H1 (cell line): ENCODE data around the gene STEAP3. TPM values are rescaled to one million over a fixed set of nuclear protein-coding genes. Genes with fewer than 3 reads are reported as not detected.

Experiments used
- CTCF ChIA-PET: fragments of 300-600 bp; sonication (Branson Sonifier 250); formaldehyde crosslinking; loops from one replicate; lab custom pipeline; 2021; ENCODE audit not compliant: partially characterized antibody; lab: Charles Lee
- POLR2A ChIA-PET: fragments of 300-600 bp; sonication (Branson Sonifier 250); formaldehyde crosslinking; loops from one replicate; lab custom pipeline; 2021; ENCODE audit warnings: inconsistent platforms; ENCODE audit not compliant: partially characterized antibody; lab: Charles Lee
- DNase-seq, 2 experiments: peaks; one replicate each; pipeline versions ENCODE4 v3.0.0 to v3.0.0-alpha.2; 2010 to 2022; ENCODE audit warnings: low spot score in 2 of 2, low read depth in 1 of 2, mixed read lengths in 1 of 2
- FAIRE-seq: peaks from 2 replicates; lab custom pipeline; 2011; peaks lifted over from hg19 to GRCh38; lab: Jason Lieb, UNC
- H2AFZ ChIP-seq: 2 replicates; pipeline ENCODE4 v1.8.1; 2012; ENCODE audit warnings: low read length, inconsistent platforms
- H2AK5ac ChIP-seq: 2 replicates; pipeline ENCODE4 v1.6.1; 2013; ENCODE audit warnings: low read depth, low read length
- H2BK120ac ChIP-seq: replicated peaks from 2 replicates; pipeline ENCODE3; 2013; ENCODE audit warnings: low read depth, low read length, inconsistent platforms
- H2BK12ac ChIP-seq: 2 replicates; pipeline ENCODE4 v1.6.1; 2013; ENCODE audit warnings: low read depth, low read length
- H2BK15ac ChIP-seq: 2 replicates; pipeline ENCODE4 v1.6.1; 2013; ENCODE audit warnings: low read length
- H2BK20ac ChIP-seq: 2 replicates; pipeline ENCODE4 v1.6.1; 2013; ENCODE audit warnings: low read length
- H2BK5ac ChIP-seq: 2 replicates; pipeline ENCODE4 v1.6.1; 2013; ENCODE audit warnings: low read depth, low read length
- H3K14ac ChIP-seq: 2 replicates; pipeline ENCODE4 v1.6.1; 2013; ENCODE audit warnings: inconsistent platforms; ENCODE audit not compliant: insufficient read length
- H3K18ac ChIP-seq: 2 replicates; pipeline ENCODE4 v1.6.1; 2013; ENCODE audit warnings: low read length; ENCODE audit errors: extremely low read depth
- H3K23ac ChIP-seq: 2 replicates; pipeline ENCODE4 v1.6.1; 2013; ENCODE audit warnings: inconsistent platforms; ENCODE audit not compliant: insufficient read length
- H3K23me2 ChIP-seq: 2 replicates; pipeline ENCODE4 v1.6.1; 2013; ENCODE audit warnings: low read depth, low read length
- H3K27ac ChIP-seq: 2 replicates; pipeline ENCODE4 v1.6.1; 2011; ENCODE audit warnings: low read depth, low read length, inconsistent platforms
- H3K27me3 ChIP-seq, 4 experiments: replicated peaks in 1 of 4; 1 replicate in 1 of 4; 2 replicates in 3 of 4; pipeline versions ENCODE4 v1.6.1 to v1.8.1; 2011 to 2013; ENCODE audit warnings: low read length in 3 of 4, mild to moderate bottlenecking in 3 of 4, inconsistent platforms in 2 of 4, mixed read lengths in 2 of 4, moderate library complexity in 1 of 4; ENCODE audit not compliant: control insufficient read depth in 3 of 4, insufficient read depth in 3 of 4; ENCODE audit errors: extremely low read depth in 1 of 4
- H3K36me3 ChIP-seq, 4 experiments: 2 replicates each; pipeline versions ENCODE4 v1.6.1 to v1.8.1; 2011 to 2013; ENCODE audit warnings: mild to moderate bottlenecking in 4 of 4, low read length in 3 of 4, moderate library complexity in 2 of 4, control low read depth in 1 of 4, inconsistent platforms in 1 of 4; ENCODE audit not compliant: insufficient read depth in 4 of 4, control insufficient read depth in 2 of 4
- H3K4ac ChIP-seq: replicated peaks from 2 replicates; pipeline ENCODE3; 2013; ENCODE audit warnings: low read length, low read depth, mixed read lengths, inconsistent platforms; ENCODE audit not compliant: insufficient read length
- H3K4me1 ChIP-seq, 4 experiments: replicated peaks in 1 of 4; 1 replicate in 1 of 4; 2 replicates in 3 of 4; pipeline versions ENCODE4 v1.6.1 to v1.8.1; 2011 to 2013; ENCODE audit warnings: low read length in 3 of 4, inconsistent platforms in 2 of 4, mixed read lengths in 1 of 4; ENCODE audit not compliant: insufficient read depth in 4 of 4, control insufficient read depth in 3 of 4
- H3K4me2 ChIP-seq, 2 experiments: 2 replicates each; pipeline versions ENCODE4 v1.6.1 to v1.8.1; 2011 to 2013; ENCODE audit warnings: low read depth in 2 of 2, low read length in 2 of 2, control low read depth in 1 of 2, inconsistent platforms in 1 of 2, mild to moderate bottlenecking in 1 of 2; ENCODE audit not compliant: insufficient read depth in 1 of 2
- H3K4me3 ChIP-seq, 4 experiments: fragments of 200-600, 300-600 bp in 1 of 4; sonication (generic), shearing (Covaris generic), sonication (Bioruptor Twin) in 1 of 4; 2 replicates each; pipeline versions ENCODE4 v1.5.1 to v1.8.1; 2011 to 2016; ENCODE audit warnings: low read length in 4 of 4, low read depth in 3 of 4, control low read depth in 2 of 4, inconsistent platforms in 2 of 4, mild to moderate bottlenecking in 2 of 4, mixed read lengths in 1 of 4, moderate library complexity in 1 of 4; ENCODE audit not compliant: insufficient read depth in 2 of 4; ENCODE audit errors: extremely low read depth in 1 of 4
- H3K56ac ChIP-seq: replicated peaks from 2 replicates; pipeline ENCODE3; 2013; ENCODE audit warnings: low read depth, mild to moderate bottlenecking, mixed read lengths, low read length, inconsistent platforms; ENCODE audit not compliant: insufficient read length
- H3K79me1 ChIP-seq: 2 replicates; pipeline ENCODE4 v1.6.1; 2013; ENCODE audit warnings: low read depth, low read length, control low read depth
- H3K79me2 ChIP-seq, 2 experiments: 2 replicates each; pipeline versions ENCODE4 v1.6.1 to v1.8.1; 2012 to 2013; ENCODE audit warnings: low read length in 2 of 2, mild to moderate bottlenecking in 2 of 2, inconsistent platforms in 1 of 2; ENCODE audit not compliant: insufficient read depth in 2 of 2, control insufficient read depth in 1 of 2
- H3K9ac ChIP-seq, 4 experiments: replicated peaks in 1 of 4; 1 replicate in 1 of 4; 2 replicates in 3 of 4; pipeline versions ENCODE4 v1.6.1 to v1.8.1; 2011 to 2013; ENCODE audit warnings: low read depth in 3 of 4, low read length in 3 of 4, control low read depth in 2 of 4, mild to moderate bottlenecking in 2 of 4, moderate library complexity in 2 of 4, inconsistent platforms in 1 of 4; ENCODE audit errors: extremely low read depth in 1 of 4
- H3K9me3 ChIP-seq, 2 experiments: 2 replicates each; pipeline versions ENCODE4 v1.6.1 to v1.8.1; 2012 to 2013; ENCODE audit warnings: mild to moderate bottlenecking in 2 of 2, moderate library complexity in 2 of 2, control low read depth in 1 of 2, inconsistent platforms in 1 of 2, low read depth in 1 of 2, low read length in 1 of 2, mixed read lengths in 1 of 2; ENCODE audit not compliant: insufficient read depth in 2 of 2
- H4K20me1 ChIP-seq, 2 experiments: replicated peaks in 1 of 2; 2 replicates each; pipeline versions ENCODE3 to v1.8.1; 2011 to 2013; ENCODE audit warnings: inconsistent platforms in 2 of 2, low read length in 2 of 2, mild to moderate bottlenecking in 1 of 2; ENCODE audit not compliant: insufficient read depth in 2 of 2, control insufficient read depth in 1 of 2
- H4K5ac ChIP-seq: 2 replicates; pipeline ENCODE4 v1.6.1; 2013; ENCODE audit warnings: low read length, low read depth, mixed read lengths, inconsistent platforms; ENCODE audit not compliant: insufficient read length
- H4K8ac ChIP-seq: 2 replicates; pipeline ENCODE4 v1.8.0; 2013; ENCODE audit warnings: mild to moderate bottlenecking, moderate library complexity, low read length, inconsistent platforms; ENCODE audit not compliant: insufficient read depth; ENCODE audit errors: extremely low read depth
- H4K91ac ChIP-seq: replicated peaks from 2 replicates; pipeline ENCODE3; 2013; ENCODE audit warnings: low read length, mixed read lengths, inconsistent platforms; ENCODE audit not compliant: insufficient read length
- ASH2L ChIP-seq: fragments of 200-600, 300-600 bp; sonication (generic); IDR thresholded peaks from one replicate; pipeline ENCODE4 v1.7.1; 2017; ENCODE audit warnings: low read length
- GABPA ChIP-seq: IDR thresholded peaks from 2 replicates; pipeline ENCODE4 v1.6.1; 2011; ENCODE audit warnings: mild to moderate bottlenecking, low read length, moderate library complexity, borderline replicate concordance; ENCODE audit not compliant: insufficient read depth
- KDM4A ChIP-seq: IDR thresholded peaks from one replicate; pipeline ENCODE4 v1.7.1; 2012; ENCODE audit warnings: low read depth, mild to moderate bottlenecking, moderate library complexity, low read length, inconsistent platforms; ENCODE audit not compliant: severe bottlenecking
- MAFK ChIP-seq: IDR thresholded peaks from 2 replicates; pipeline ENCODE4 v1.6.1; 2012; ENCODE audit warnings: low read depth, mild to moderate bottlenecking, improper control_type of control experiment, low read length
- POLR2A ChIP-seq, 2 experiments: IDR thresholded peaks; 1 replicate in 1 of 2; 2 replicates in 1 of 2; pipeline ENCODE4 v1.6.1; 2011; ENCODE audit warnings: low read depth in 2 of 2, low read length in 2 of 2, mild to moderate bottlenecking in 2 of 2; ENCODE audit errors: control extremely low read depth in 1 of 2
- SP4 ChIP-seq: IDR thresholded peaks from 2 replicates; pipeline ENCODE4 v1.6.1; 2012; ENCODE audit warnings: low read length, inconsistent platforms
- WGBS, 2 experiments: shearing (Covaris generic) in 1 of 2; methylation state at CpG; one replicate each; pipeline versions ENCODE4 v1.1.6 to v1.1.7; 2013 to 2015; ENCODE audit warnings: low lambda C conversion rate in 2 of 2, mixed read lengths in 2 of 2, inconsistent platforms in 1 of 2, low coverage in 1 of 2, missing lambda C conversion rate in 1 of 2; ENCODE audit not compliant: insufficient replicate concordance in 2 of 2, insufficient coverage in 1 of 2, insufficient read length in 1 of 2; ENCODE audit errors: extremely low coverage in 1 of 2, missing lambda C conversion rate in 1 of 2; 5-methylcytosine and 5-hydroxymethylcytosine counted together
- polyA plus RNA-seq, 7 experiments: library from polyadenylated mRNA; depleted of rRNA in 3 of 7; stranded (reverse) in 5 of 7; unstranded in 2 of 7; fragments of >200 nt in 5 of 7; fragments of 200-250 nt in 2 of 7; gene quantifications; 1 replicate in 5 of 7; 2 replicates in 1 of 7; 4 replicates in 1 of 7; pipeline versions ENCODE4 v1.2.1 to v1.2.3, GENCODE V29; 2011 to 2013; ENCODE audit warnings: missing spikeins in 2 of 7, mixed read lengths in 2 of 7
- total RNA-seq: library from RNA; stranded (reverse); fragmentation: NEBNext Ultra II Directional; extraction: Animal tissue kit (Norgen Biotek cat#: 25700); gene quantifications from 2 replicates; pipeline ENCODE4 v1.2.1, GENCODE V29; 2021
- TF ChIP-seq, protein P1 (sequence below): IDR thresholded peaks from 2 replicates; pipeline ENCODE4 v1.6.1; 2011; ENCODE audit warnings: low read length, improper control_type of control experiment
- TF ChIP-seq, protein P2 (sequence below): IDR thresholded peaks from 2 replicates; pipeline ENCODE4 v1.6.1; 2012; ENCODE audit warnings: inconsistent platforms

The STEAP3 gene
- total and polyA plus RNA-seq, 2 of the 8 experiments (the other 6 are each of a cell fraction or from before 2014, with no cell fraction given): 21.7 to 27.9 TPM

DNA sequence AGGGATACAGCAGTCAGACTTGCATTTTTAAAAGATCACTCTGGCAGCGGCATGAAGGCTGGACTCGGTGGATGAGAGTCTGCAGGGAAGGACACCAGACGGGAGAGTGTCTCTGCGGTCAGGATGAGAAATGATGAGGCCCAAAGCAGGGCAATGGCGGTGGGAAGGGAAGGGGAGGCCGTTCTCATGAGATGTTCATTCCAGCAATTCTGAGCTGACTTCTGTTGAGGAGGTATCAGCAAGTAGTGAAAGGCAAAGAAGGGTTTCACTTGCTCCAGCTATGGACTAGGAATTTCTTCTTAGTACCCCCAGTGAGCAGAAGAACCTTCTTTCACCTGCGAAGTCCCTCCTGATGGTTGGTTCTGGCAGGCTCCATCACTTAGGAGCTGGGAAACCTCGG is 63.0 kb downstream of the STEAP3 start:
- H2BK5ac ChIP-seq: no peak overlapping the region
- no peak overlapping the region for H3K56ac ChIP-seq
- FAIRE-seq (no peak), DNase-seq (no peak)
- no peak overlapping the region for H3K14ac ChIP-seq
- no peaks in the 10 kb centered on the region for H3K79me1 ChIP-seq
- H2BK20ac ChIP-seq: no peak overlapping the region
- H3K4ac ChIP-seq: no peak overlapping the region
- 90% methylated on average over 8 of the region's 8 CpGs; no CpG with 5 or more reads in 1 of the 2 experiments for WGBS, 2 experiments
- TF ChIP-seq GABPA (no peak), MAFK (no peak), ASH2L (no peak), KDM4A (no peak), POLR2A (IDR thresholded peaks at IDR 0.05; ENCODE audit: control extremely low read depth in 1 of 2, low read depth in 2 of 2, low read length in 2 of 2) (no peak), SP4 (no peak)
- TF ChIP-seq, protein P1, sequence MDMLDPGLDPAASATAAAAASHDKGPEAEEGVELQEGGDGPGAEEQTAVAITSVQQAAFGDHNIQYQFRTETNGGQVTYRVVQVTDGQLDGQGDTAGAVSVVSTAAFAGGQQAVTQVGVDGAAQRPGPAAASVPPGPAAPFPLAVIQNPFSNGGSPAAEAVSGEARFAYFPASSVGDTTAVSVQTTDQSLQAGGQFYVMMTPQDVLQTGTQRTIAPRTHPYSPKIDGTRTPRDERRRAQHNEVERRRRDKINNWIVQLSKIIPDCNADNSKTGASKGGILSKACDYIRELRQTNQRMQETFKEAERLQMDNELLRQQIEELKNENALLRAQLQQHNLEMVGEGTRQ: no peak
- TF ChIP-seq, protein P2, sequence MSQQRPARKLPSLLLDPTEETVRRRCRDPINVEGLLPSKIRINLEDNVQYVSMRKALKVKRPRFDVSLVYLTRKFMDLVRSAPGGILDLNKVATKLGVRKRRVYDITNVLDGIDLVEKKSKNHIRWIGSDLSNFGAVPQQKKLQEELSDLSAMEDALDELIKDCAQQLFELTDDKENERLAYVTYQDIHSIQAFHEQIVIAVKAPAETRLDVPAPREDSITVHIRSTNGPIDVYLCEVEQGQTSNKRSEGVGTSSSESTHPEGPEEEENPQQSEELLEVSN: no peak
- no peak overlapping the region for H4K5ac ChIP-seq
- H2BK120ac ChIP-seq: no peak overlapping the region
- no peak overlapping the region for H2AFZ ChIP-seq
- H3K9ac ChIP-seq: no peak overlapping the region; a peak in 2 of 7 replicates
- no peak overlapping the region for H3K27ac ChIP-seq
- no peak overlapping the region for H3K4me3 ChIP-seq
- no peaks in the 10 kb centered on the region for H3K23me2 ChIP-seq
- no peaks in the 10 kb centered on the region for H3K79me2 ChIP-seq
- no peak overlapping the region for H3K18ac ChIP-seq
- no peak overlapping the region for H2BK12ac ChIP-seq
- H3K4me2 ChIP-seq: no peak overlapping the region
- no peak overlapping the region for H2AK5ac ChIP-seq
- H3K27me3 ChIP-seq: no peaks in the 10 kb centered on the region
- H3K36me3 ChIP-seq: no peaks in the 10 kb centered on the region
- no peak overlapping the region for H2BK15ac ChIP-seq
- H3K9me3 ChIP-seq: no peaks in the 10 kb centered on the region
- POLR2A ChIA-PET: no interaction called here
- peaks cover 0 to 2% (median 0%) of the 10 kb centered on the region in 4 experiments; a peak in 2 of 7 replicates for H3K4me1 ChIP-seq
- H4K91ac ChIP-seq: no peak overlapping the region
- H4K20me1 ChIP-seq: peaks cover 0 to 2% of the 10 kb centered on the region in 2 experiments
- CTCF ChIA-PET: interaction anchor here (0.5 to 1.5 kb wide), 9 partner anchors 12 to 374 kb away, joined by 3 to 4 read pairs (median 4); no protein-coding TSS in a partner anchor
- no peak overlapping the region for H4K8ac ChIP-seq
- H3K23ac ChIP-seq: no peak overlapping the region
